ENCODE results near the gene KYNU.
"Not testable (repeated sequence)": the region's sequence is repeated elsewhere in the genome, so short reads cannot be mapped to it uniquely, and the experiment has no call there.

Gene KYNU

GRCh38 chr2:142878031-142878678 is 691 bp downstream of the KYNU start:
- H3K4me3 ChIP-seq (ENCODE audit: low read depth in 1 of 5, low read length in 5 of 5) = peak overlapping the region in 3 of 5 donors; percentile 24 to 40 (median 40)
- no peaks in the 10 kb centered on the region for H3K36me3 ChIP-seq (ENCODE audit: control insufficient read depth in 5 of 5, insufficient read depth in 5 of 5, low read length in 5 of 5)
- no peaks in the 10 kb centered on the region for H3K27me3 ChIP-seq (ENCODE audit: control insufficient read depth in 5 of 5, insufficient read depth in 4 of 5, low read length in 5 of 5)
- peak overlapping the region in 2 of 5 donors; percentile 20 to 51 for H3K9ac ChIP-seq (ENCODE audit: low read length in 5 of 5)
- no peak overlapping the region for H3K27ac ChIP-seq (ENCODE audit: low read depth, low read length)
- peaks cover 0 to 10% (median 7%) of the 10 kb centered on the region in 5 donors for H3K4me1 ChIP-seq (ENCODE audit: control insufficient read depth in 5 of 5, insufficient read depth in 5 of 5, low read length in 5 of 5)
- no peaks in the 10 kb centered on the region for H3K9me3 ChIP-seq (ENCODE audit: control insufficient read depth in 5 of 5, low read length in 5 of 5)

- peak overlapping the region in 3 of 5 donors; percentile 19 to 40 (median 29) for H3K4me3 ChIP-seq (ENCODE audit: low read depth in 1 of 5, low read length in 5 of 5)
- no peaks in the 10 kb centered on the region for H3K36me3 ChIP-seq (ENCODE audit: control insufficient read depth in 5 of 5, insufficient read depth in 5 of 5, low read length in 5 of 5)
- H3K27me3 ChIP-seq (ENCODE audit: control insufficient read depth in 5 of 5, insufficient read depth in 4 of 5, low read length in 5 of 5) = no peaks in the 10 kb centered on the region
- H3K9ac ChIP-seq (ENCODE audit: low read length in 5 of 5) = no peak overlapping the region
- H3K27ac ChIP-seq (ENCODE audit: low read depth, low read length) = no peak overlapping the region
- peaks cover 0 to 8% (median 2%) of the 10 kb centered on the region in 5 donors for H3K4me1 ChIP-seq (ENCODE audit: control insufficient read depth in 5 of 5, insufficient read depth in 5 of 5, low read length in 5 of 5)
- H3K9me3 ChIP-seq (ENCODE audit: control insufficient read depth in 5 of 5, low read length in 5 of 5) = no peaks in the 10 kb centered on the region
These were observed 1.7 kb downstream of the KYNU start for GRCh38 chr2:142879151-142879550.

GRCh38 chr2:142880279-142880678 is 2.8 kb downstream of the KYNU start:
- Histone ChIP-seq H3K36me3 (ENCODE audit: control insufficient read depth in 5 of 5, insufficient read depth in 5 of 5, low read length in 5 of 5) (no peaks in the 10 kb centered on the region), H3K9me3 (ENCODE audit: control insufficient read depth in 5 of 5, low read length in 5 of 5) (no peaks in the 10 kb centered on the region), H3K4me1 (ENCODE audit: control insufficient read depth in 5 of 5, insufficient read depth in 5 of 5, low read length in 5 of 5) (no peaks in the 10 kb centered on the region), H3K27me3 (ENCODE audit: control insufficient read depth in 5 of 5, insufficient read depth in 4 of 5, low read length in 5 of 5) (no peaks in the 10 kb centered on the region), H3K27ac (ENCODE audit: low read depth, low read length) (no peak overlapping the region), H3K9ac (ENCODE audit: low read length in 5 of 5) (no peak overlapping the region), H3K4me3 (ENCODE audit: low read depth in 1 of 5, low read length in 5 of 5) (no peak overlapping the region)

- Histone ChIP-seq H3K4me3 (ENCODE audit: low read depth in 1 of 5, low read length in 5 of 5) (no peak overlapping the region), H3K27me3 (ENCODE audit: control insufficient read depth in 5 of 5, insufficient read depth in 4 of 5, low read length in 5 of 5) (no peaks in the 10 kb centered on the region), H3K9ac (ENCODE audit: low read length in 5 of 5) (no peak overlapping the region), H3K4me1 (ENCODE audit: control insufficient read depth in 5 of 5, insufficient read depth in 5 of 5, low read length in 5 of 5) (no peaks in the 10 kb centered on the region), H3K27ac (ENCODE audit: low read depth, low read length) (no peak overlapping the region), H3K9me3 (ENCODE audit: control insufficient read depth in 5 of 5, low read length in 5 of 5) (no peaks in the 10 kb centered on the region), H3K36me3 (ENCODE audit: control insufficient read depth in 5 of 5, insufficient read depth in 5 of 5, low read length in 5 of 5) (no peaks in the 10 kb centered on the region)
These were observed 4.2 kb downstream of the KYNU start for GRCh38 chr2:142881619-142882018.

GRCh38 chr2:142882500-142882899 is 5.0 kb downstream of the KYNU start:
- H3K27me3 ChIP-seq (ENCODE audit: control insufficient read depth in 5 of 5, insufficient read depth in 4 of 5, low read length in 5 of 5); H3K36me3 ChIP-seq (ENCODE audit: control insufficient read depth in 5 of 5, insufficient read depth in 5 of 5, low read length in 5 of 5); H3K4me3 ChIP-seq (ENCODE audit: low read depth in 1 of 5, low read length in 5 of 5); H3K27ac ChIP-seq (ENCODE audit: low read depth, low read length); H3K4me1 ChIP-seq (ENCODE audit: control insufficient read depth in 5 of 5, insufficient read depth in 5 of 5, low read length in 5 of 5); H3K9me3 ChIP-seq (ENCODE audit: control insufficient read depth in 5 of 5, low read length in 5 of 5); H3K9ac ChIP-seq (ENCODE audit: low read length in 5 of 5): not testable (repeated sequence)

- Histone ChIP-seq H3K4me1 (ENCODE audit: control insufficient read depth in 5 of 5, insufficient read depth in 5 of 5, low read length in 5 of 5) (no peaks in the 10 kb centered on the region), H3K9me3 (ENCODE audit: control insufficient read depth in 5 of 5, low read length in 5 of 5) (no peaks in the 10 kb centered on the region), H3K36me3 (ENCODE audit: control insufficient read depth in 5 of 5, insufficient read depth in 5 of 5, low read length in 5 of 5) (no peaks in the 10 kb centered on the region), H3K4me3 (ENCODE audit: low read depth in 1 of 5, low read length in 5 of 5) (no peak overlapping the region), H3K9ac (ENCODE audit: low read length in 5 of 5) (no peak overlapping the region), H3K27ac (ENCODE audit: low read depth, low read length) (no peak overlapping the region), H3K27me3 (ENCODE audit: control insufficient read depth in 5 of 5, insufficient read depth in 4 of 5, low read length in 5 of 5) (no peaks in the 10 kb centered on the region)
These were observed 6.1 kb downstream of the KYNU start for GRCh38 chr2:142883526-142883925.

- H3K4me1 ChIP-seq (ENCODE audit: control insufficient read depth in 5 of 5, insufficient read depth in 5 of 5, low read length in 5 of 5) = no peaks in the 10 kb centered on the region
- H3K27ac ChIP-seq (ENCODE audit: low read depth, low read length) = no peak overlapping the region
- no peaks in the 10 kb centered on the region for H3K27me3 ChIP-seq (ENCODE audit: control insufficient read depth in 5 of 5, insufficient read depth in 4 of 5, low read length in 5 of 5)
- H3K9ac ChIP-seq (ENCODE audit: low read length in 5 of 5) = no peak overlapping the region
- no peak overlapping the region for H3K4me3 ChIP-seq (ENCODE audit: low read depth in 1 of 5, low read length in 5 of 5)
- H3K36me3 ChIP-seq (ENCODE audit: control insufficient read depth in 5 of 5, insufficient read depth in 5 of 5, low read length in 5 of 5) = no peaks in the 10 kb centered on the region
- no peaks in the 10 kb centered on the region for H3K9me3 ChIP-seq (ENCODE audit: control insufficient read depth in 5 of 5, low read length in 5 of 5)
These were observed 8.1 kb downstream of the KYNU start for GRCh38 chr2:142885543-142885942.

- Histone ChIP-seq H3K4me1 (ENCODE audit: control insufficient read depth in 5 of 5, insufficient read depth in 5 of 5, low read length in 5 of 5) (no peaks in the 10 kb centered on the region), H3K4me3 (ENCODE audit: low read depth in 1 of 5, low read length in 5 of 5) (no peak overlapping the region), H3K27me3 (ENCODE audit: control insufficient read depth in 5 of 5, insufficient read depth in 4 of 5, low read length in 5 of 5) (no peaks in the 10 kb centered on the region), H3K27ac (ENCODE audit: low read depth, low read length) (no peak overlapping the region), H3K9me3 (ENCODE audit: control insufficient read depth in 5 of 5, low read length in 5 of 5) (no peaks in the 10 kb centered on the region), H3K9ac (ENCODE audit: low read length in 5 of 5) (no peak overlapping the region), H3K36me3 (ENCODE audit: control insufficient read depth in 5 of 5, insufficient read depth in 5 of 5, low read length in 5 of 5) (no peaks in the 10 kb centered on the region)
These were observed 15.3 kb downstream of the KYNU start for GRCh38 chr2:142892715-142893114.

- H3K4me1 ChIP-seq (ENCODE audit: control insufficient read depth in 5 of 5, insufficient read depth in 5 of 5, low read length in 5 of 5) = no peaks in the 10 kb centered on the region
- no peaks in the 10 kb centered on the region for H3K9me3 ChIP-seq (ENCODE audit: control insufficient read depth in 5 of 5, low read length in 5 of 5)
- no peak overlapping the region for H3K4me3 ChIP-seq (ENCODE audit: low read depth in 1 of 5, low read length in 5 of 5)
- H3K27ac ChIP-seq (ENCODE audit: low read depth, low read length) = no peak overlapping the region
- H3K27me3 ChIP-seq (ENCODE audit: control insufficient read depth in 5 of 5, insufficient read depth in 4 of 5, low read length in 5 of 5) = no peaks in the 10 kb centered on the region
- no peaks in the 10 kb centered on the region for H3K36me3 ChIP-seq (ENCODE audit: control insufficient read depth in 5 of 5, insufficient read depth in 5 of 5, low read length in 5 of 5)
- H3K9ac ChIP-seq (ENCODE audit: low read length in 5 of 5) = no peak overlapping the region
These were observed 15.8 kb downstream of the KYNU start for GRCh38 chr2:142893241-142893640.

- no peaks in the 10 kb centered on the region for H3K4me1 ChIP-seq (ENCODE audit: control insufficient read depth in 5 of 5, insufficient read depth in 5 of 5, low read length in 5 of 5)
- no peaks in the 10 kb centered on the region for H3K9me3 ChIP-seq (ENCODE audit: control insufficient read depth in 5 of 5, low read length in 5 of 5)
- H3K27me3 ChIP-seq (ENCODE audit: control insufficient read depth in 5 of 5, insufficient read depth in 4 of 5, low read length in 5 of 5) = no peaks in the 10 kb centered on the region
- no peak overlapping the region for H3K4me3 ChIP-seq (ENCODE audit: low read depth in 1 of 5, low read length in 5 of 5)
- no peak overlapping the region for H3K27ac ChIP-seq (ENCODE audit: low read depth, low read length)
- no peak overlapping the region for H3K9ac ChIP-seq (ENCODE audit: low read length in 5 of 5)
- no peaks in the 10 kb centered on the region for H3K36me3 ChIP-seq (ENCODE audit: control insufficient read depth in 5 of 5, insufficient read depth in 5 of 5, low read length in 5 of 5)
These were observed 20.3 kb downstream of the KYNU start for GRCh38 chr2:142897807-142898206.

- H3K27me3 ChIP-seq (ENCODE audit: control insufficient read depth in 5 of 5, insufficient read depth in 4 of 5, low read length in 5 of 5); H3K4me3 ChIP-seq (ENCODE audit: low read depth in 1 of 5, low read length in 5 of 5); H3K9ac ChIP-seq (ENCODE audit: low read length in 5 of 5); H3K4me1 ChIP-seq (ENCODE audit: control insufficient read depth in 5 of 5, insufficient read depth in 5 of 5, low read length in 5 of 5); H3K9me3 ChIP-seq (ENCODE audit: control insufficient read depth in 5 of 5, low read length in 5 of 5); H3K27ac ChIP-seq (ENCODE audit: low read depth, low read length); H3K36me3 ChIP-seq (ENCODE audit: control insufficient read depth in 5 of 5, insufficient read depth in 5 of 5, low read length in 5 of 5): not testable (repeated sequence)
These were observed 22.9 kb downstream of the KYNU start for GRCh38 chr2:142900327-142900726.
